ENCODE results near the gene PEAK3. TPM values are rescaled to one million over a fixed set of nuclear protein-coding genes. Genes with fewer than 3 reads are reported as not detected.

PEAK3 gene
- total and polyA plus RNA-seq, 10 of the 15 experiments (the other 5 are each of a cell fraction or from before 2014, with no cell fraction given) = 0.03 to 0.10 (median 0.05) TPM; not detected in 7

DNA sequence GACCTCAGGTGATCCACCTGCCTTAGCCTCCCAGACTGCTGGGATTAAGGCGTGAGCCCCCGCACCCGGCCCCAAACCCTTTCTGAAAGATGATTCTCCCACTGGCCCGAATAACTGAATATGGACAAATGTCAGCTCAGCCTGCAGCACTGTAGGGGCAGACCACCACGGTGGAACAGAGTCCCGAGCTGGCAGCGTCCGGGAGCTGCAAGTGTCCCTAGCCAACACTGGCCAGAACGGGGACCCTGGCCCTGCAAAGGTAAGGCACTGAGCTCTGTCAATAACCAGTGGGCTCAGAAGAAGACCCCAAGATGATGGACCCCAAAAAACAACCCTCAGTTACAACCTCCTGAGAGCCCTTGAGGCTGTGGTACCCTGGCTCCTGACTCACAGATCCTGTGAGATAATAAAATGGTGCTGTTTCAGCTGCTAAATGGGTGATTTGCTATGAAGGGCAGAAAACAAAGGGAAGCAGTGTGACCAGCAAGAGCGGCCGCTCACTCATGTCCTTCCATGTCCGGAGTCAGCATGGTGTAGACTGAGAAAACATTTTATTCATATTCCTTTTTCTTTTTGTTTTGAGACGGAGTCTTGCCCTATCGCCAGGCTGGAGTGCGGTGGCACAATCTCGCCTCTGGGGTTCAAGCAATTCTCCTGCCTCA, 44.9 kb upstream of the PEAK3 start:
- in situ Hi-C loops (cut with MboI) (no loop called here), intact Hi-C loops (cut with micrococcal nuclease; ENCODE audit: unreplicated experiment) (loop anchor here (5.0 kb wide), 3 partner anchors 65 to 295 kb away; partner anchors contain the start of genes PLEKHJ1 and SF3A2)
- Histone ChIP-seq H3K9ac (ENCODE audit: control insufficient read depth, insufficient read depth, low read length) (peak overlapping the region; percentile 72; the same call in 1 of the 2 replicates), H3K4me1 (ENCODE audit: control insufficient read depth, insufficient read depth, low read length) (peaks cover 26% of the 10 kb centered on the region), H3K36me3 (ENCODE audit: control insufficient read depth in 2 of 2, insufficient read depth in 2 of 2, low read length in 1 of 2) (peaks cover 0 to 2% of the 10 kb centered on the region in 2 experiments; a peak in 2 of 4 replicates), H4K20me1 (ENCODE audit: control insufficient read depth, insufficient read depth) (0 out of 2 replicates have a peak, but pooled peaks cover 3% of the 10 kb centered on the region), H3K4me2 (ENCODE audit: control insufficient read depth, insufficient read depth) (peak overlapping the region; percentile 36), H2AFZ (ENCODE audit: control insufficient read depth, low read depth, low read length) (no peak overlapping the region), H3K79me2 (ENCODE audit: control insufficient read depth, insufficient read depth, low read length) (peaks cover 53% of the 10 kb centered on the region), H3K4me3 (peak overlapping the region; percentile 90), H3K27me3 (replicated peaks in 1 of 2; ENCODE audit: control insufficient read depth in 2 of 2, insufficient read depth in 2 of 2, low read length in 1 of 2) (no peaks in the 10 kb centered on the region), H3K27ac (ENCODE audit: control insufficient read depth, insufficient read depth) (peak overlapping the region; percentile 76; the same call in 1 of the 2 replicates), H3K9me3 (replicated peaks; ENCODE audit: control insufficient read depth, insufficient read depth, low read length) (no peaks in the 10 kb centered on the region)
- no peak for ATAC-seq
- SMC1A ChIA-PET (ENCODE audit: uncharacterized antibody, unreplicated experiment) = interaction anchor here (1.0 to 1.7 kb wide), 4 partner anchors 8 to 88 kb away, joined by 4 to 8 read pairs (median 6); no protein-coding TSS in a partner anchor
- CTCF ChIA-PET = interaction anchor here (1.1 to 2.1 kb wide), 4 partner anchors 54 to 284 kb away, joined by 3 to 5 read pairs (median 4); no protein-coding TSS in a partner anchor
- no TSS peak for BruUV-seq (replicated peaks)
- WGBS (ENCODE audit: insufficient coverage, insufficient replicate concordance, low lambda C conversion rate, missing lambda C conversion rate) = 91% methylated on average over 16 of the region's 16 CpGs
- POLR2A ChIA-PET = interaction anchor here (0.5 to 1.9 kb wide), 7 partner anchors 10 to 158 kb away, joined by 3 to 7 read pairs (median 4); no protein-coding TSS in a partner anchor
- FAIRE-seq = no peak
- DNase-seq (ENCODE audit: low read depth, low spot score) = no peak
- RAD21 ChIA-PET (ENCODE audit: unreplicated experiment) = interaction anchor here (0.6 to 1.7 kb wide), 8 partner anchors 22 to 310 kb away, joined by 3 to 10 read pairs (median 4); partner anchors contain the start of gene PLEKHJ1
- TF ChIP-seq ZNF687 (IDR thresholded peaks at IDR 0.05) = no peak
- no peak for TF ChIP-seq ZSCAN29 (IDR thresholded peaks at IDR 0.05)
- 0 out of 2 replicates have a peak, but pooled peaks have one; percentile 3 for TF ChIP-seq SMAD5 (IDR thresholded peaks at IDR 0.05; ENCODE audit: low read depth)
- no peak for TF ChIP-seq RAD21 (IDR thresholded peaks at IDR 0.05; ENCODE audit: insufficient read depth, low read depth, low read length)
- no peak for TF ChIP-seq BCL3 (IDR thresholded peaks at IDR 0.05; ENCODE audit: borderline replicate concordance, insufficient read depth, low read depth, low read length, poor library complexity, severe bottlenecking)
- no peak for TF ChIP-seq CREB1 (IDR thresholded peaks at IDR 0.05; ENCODE audit: low read depth)
- TF ChIP-seq HDGF (IDR thresholded peaks at IDR 0.05) = no peak
- TF ChIP-seq TAF1 (IDR thresholded peaks at IDR 0.05; ENCODE audit: borderline replicate concordance, low read depth, low read length) = no peak
- no peak for TF ChIP-seq BMI1 (IDR thresholded peaks at IDR 0.05; ENCODE audit: borderline replicate concordance)
- TF ChIP-seq ZBTB11 (CRISPR knock-in tag; IDR thresholded peaks at IDR 0.05) = no peak
- TF ChIP-seq MLLT1 (IDR thresholded peaks at IDR 0.05) = 0 out of 2 replicates have a peak, but pooled peaks have one; percentile 13
